B cell (primary cell): Measurements from ENCODE around the gene COL28A1. TPM values are rescaled to one million over a fixed set of nuclear protein-coding genes. Genes with fewer than 3 reads are reported as not detected.

Source experiments
- ATAC-seq: fragments of 200-7000 bp; cut with Tn5 transposase; one replicate; pipeline ENCODE4 v1.10.0; 2021; ENCODE audit warnings: low read depth, mild to moderate bottlenecking, moderate number of reproducible peaks, moderate library complexity
- CTCF ChIA-PET: fragments of 350-600 bp; sonication (Branson Sonifier 250); formaldehyde crosslinking; loops from one replicate; lab custom pipeline; 2021; ENCODE audit warnings: antibody characterized with exemption, inconsistent platforms; lab: Charles Lee
- POLR2A ChIA-PET: fragments of 350-600 bp; sonication (Branson Sonifier 250); formaldehyde crosslinking; loops from one replicate; lab custom pipeline; 2021; ENCODE audit warnings: antibody characterized with exemption; lab: Charles Lee
- DNase-seq: peaks from one replicate; pipeline ENCODE4 v3.0.0; 2013
- H2AFZ ChIP-seq: 2 replicates; pipeline ENCODE4 v1.6.1; 2012; ENCODE audit warnings: mild to moderate bottlenecking, low read depth, low read length; ENCODE audit not compliant: insufficient read depth, poor library complexity, severe bottlenecking
- H3K27ac ChIP-seq, 2 donors: 1 replicate in 1 of 2; 2 replicates in 1 of 2; pipeline ENCODE4 v1.5.1; 2012 to 2013; ENCODE audit warnings: low read length in 2 of 2, mild to moderate bottlenecking in 2 of 2, moderate library complexity in 1 of 2
- H3K27me3 ChIP-seq, 4 experiments: fragments of 200-600 bp in 1 of 4; sonication (generic) in 1 of 4; replicated peaks in 1 of 4; 1 replicate in 2 of 4; 2 replicates in 2 of 4; pipeline versions ENCODE4 v1.6.1 to v1.7.0; 2013 to 2016; ENCODE audit warnings: low read length in 3 of 4, mild to moderate bottlenecking in 2 of 4, mixed read lengths in 1 of 4, moderate library complexity in 1 of 4; ENCODE audit not compliant: insufficient read depth in 4 of 4, control insufficient read depth in 3 of 4; ENCODE audit errors: control extremely low read depth in 1 of 4
- H3K36me3 ChIP-seq, 2 experiments: replicated peaks in 1 of 2; 1 replicate in 1 of 2; 2 replicates in 1 of 2; pipeline versions ENCODE4 v1.6.1 to v1.7.1; 2013; ENCODE audit warnings: low read length in 1 of 2; ENCODE audit not compliant: insufficient read depth in 2 of 2, control insufficient read depth in 1 of 2; ENCODE audit errors: control extremely low read depth in 1 of 2, extremely low read depth in 1 of 2
- H3K4me1 ChIP-seq, 2 donors: fragments of 200-600 bp in 1 of 2; sonication (generic) in 1 of 2; 1 replicate in 1 of 2; 2 replicates in 1 of 2; pipeline versions ENCODE4 v1.5.1 to v1.6.1; 2013 to 2017; ENCODE audit warnings: low read length in 2 of 2; ENCODE audit not compliant: control insufficient read depth in 2 of 2, insufficient read depth in 2 of 2
- H3K4me2 ChIP-seq: replicated peaks from 2 replicates; pipeline ENCODE3; 2012; ENCODE audit warnings: mild to moderate bottlenecking, low read depth, low read length; ENCODE audit not compliant: poor library complexity, severe bottlenecking
- H3K4me3 ChIP-seq, 5 experiments: fragments of 200-600 bp in 1 of 5; sonication (generic) in 1 of 5; 1 replicate in 3 of 5; 2 replicates in 2 of 5; pipeline versions ENCODE4 v1.5.1 to v1.7.0; 2011 to 2016; ENCODE audit warnings: low read length in 4 of 5, mild to moderate bottlenecking in 4 of 5, low read depth in 2 of 5, control low read depth in 1 of 5, moderate library complexity in 1 of 5; ENCODE audit not compliant: insufficient read depth in 1 of 5; ENCODE audit errors: control extremely low read depth in 1 of 5, extremely low read depth in 1 of 5
- H3K79me2 ChIP-seq: fragments of 200-600 bp; sonication (generic); one replicate; pipeline ENCODE4 v1.6.0; 2016; ENCODE audit warnings: low read length; ENCODE audit not compliant: control insufficient read depth, insufficient read depth
- H3K9ac ChIP-seq: fragments of 200-600 bp; sonication (generic); 2 replicates; pipeline ENCODE4 v1.6.1; 2017; ENCODE audit warnings: mild to moderate bottlenecking, low read length, moderate library complexity
- H3K9me3 ChIP-seq, 3 donors: one replicate each; pipeline versions ENCODE4 v1.6.1 to v1.7.1; 2013; ENCODE audit warnings: low read length in 2 of 3; ENCODE audit not compliant: control insufficient read depth in 2 of 3, insufficient read depth in 1 of 3; ENCODE audit errors: control extremely low read depth in 1 of 3
- H4K20me1 ChIP-seq: 2 replicates; pipeline ENCODE4 v1.6.0; 2012; ENCODE audit warnings: mild to moderate bottlenecking, low read length; ENCODE audit not compliant: insufficient read depth, control insufficient read depth, poor library complexity, severe bottlenecking
- H3K27ac Mint-ChIP-seq: one replicate; pipeline ENCODE4 v1.8.0; 2021; ENCODE audit warnings: mixed read lengths
- H3K27me3 Mint-ChIP-seq: one replicate; pipeline ENCODE4 v1.8.0; 2021; ENCODE audit warnings: mixed read lengths
- H3K4me1 Mint-ChIP-seq: one replicate; pipeline ENCODE4 v1.8.0; 2021; ENCODE audit warnings: mixed read lengths
- H3K4me3 Mint-ChIP-seq: one replicate; pipeline ENCODE4 v1.8.0; 2021; ENCODE audit warnings: mixed read lengths
- H3K9me3 Mint-ChIP-seq: one replicate; pipeline ENCODE4 v1.8.0; 2022; ENCODE audit warnings: mixed read lengths; ENCODE audit not compliant: insufficient read depth
- EZH2 ChIP-seq: IDR thresholded peaks from 2 replicates; pipeline ENCODE4 v1.6.1; 2012; ENCODE audit warnings: borderline replicate concordance, low read depth, mild to moderate bottlenecking, moderate library complexity, low read length; ENCODE audit not compliant: insufficient read depth, poor library complexity, severe bottlenecking
- WGBS: methylation state at CpG from one replicate; pipeline ENCODE4 v1.1.5; 2013; ENCODE audit warnings: missing lambda C conversion rate; ENCODE audit not compliant: insufficient coverage; 5-methylcytosine and 5-hydroxymethylcytosine counted together
- intact Hi-C: fragments of 100-400 bp; cut with micrococcal nuclease; formaldehyde crosslinking; loops from one replicate; pipeline ENCODE4 v1.10.0; 2022
- polyA plus RNA-seq: library from polyadenylated mRNA; depleted of rRNA; stranded (reverse); fragments of >200 nt; gene quantifications from 2 replicates; pipeline ENCODE4 v1.2.3, GENCODE V29; 2012
- total RNA-seq, 2 donors: library from RNA; stranded (reverse); fragments of 120-200 nt in 1 of 2; gene quantifications; 1 replicate in 1 of 2; 2 replicates in 1 of 2; pipeline versions ENCODE4 v1.2.3 to v1.2.4, GENCODE V29; 2013 to 2022
- TF ChIP-seq, protein P1 (sequence below): fragments of 200-600 bp; IDR thresholded peaks from one replicate; pipeline ENCODE4 v1.8.0; 2022; ENCODE audit warnings: antibody characterized with exemption, mild to moderate bottlenecking

COL28A1 gene
- total and polyA plus RNA-seq, 2 donors (not counting 1 experiment from before 2014, with no cell fraction given), result 0.18 to 0.67 TPM

DNA sequence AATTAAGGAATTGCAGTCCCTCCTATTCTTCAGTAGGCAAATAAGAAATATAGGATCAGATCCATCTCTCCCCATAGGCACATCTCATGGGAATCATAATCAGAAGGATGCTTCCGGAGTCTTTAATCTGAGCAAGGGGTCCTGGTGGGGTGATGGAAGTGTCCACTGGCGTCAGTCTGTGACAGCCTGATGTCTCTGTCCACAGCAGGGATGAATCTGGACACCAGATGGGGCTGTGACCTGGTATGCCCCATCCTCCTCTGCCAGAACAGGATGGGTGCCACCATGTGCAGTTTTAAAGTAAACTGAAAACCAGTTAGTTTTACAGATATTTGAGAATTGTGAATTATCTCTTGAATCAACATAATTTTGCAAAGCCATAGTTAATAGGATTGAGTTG is 204.7 kb downstream of the COL28A1 start:
- no peaks in the 10 kb centered on the region for H3K9me3 ChIP-seq
- H3K9ac ChIP-seq, result no peak overlapping the region
- no peaks in the 10 kb centered on the region for H3K4me1 Mint-ChIP-seq
- H4K20me1 ChIP-seq, result no peaks in the 10 kb centered on the region
- no peaks in the 10 kb centered on the region for H3K27me3 ChIP-seq
- no peak overlapping the region for H3K27ac ChIP-seq
- no peaks in the 10 kb centered on the region for H3K79me2 ChIP-seq
- H2AFZ ChIP-seq, result no peak overlapping the region
- no peak overlapping the region for H3K4me3 Mint-ChIP-seq
- ATAC-seq, result no peak
- H3K4me1 ChIP-seq, result no peaks in the 10 kb centered on the region
- peaks cover 5% of the 10 kb centered on the region for H3K27me3 Mint-ChIP-seq
- TF ChIP-seq, protein P1, sequence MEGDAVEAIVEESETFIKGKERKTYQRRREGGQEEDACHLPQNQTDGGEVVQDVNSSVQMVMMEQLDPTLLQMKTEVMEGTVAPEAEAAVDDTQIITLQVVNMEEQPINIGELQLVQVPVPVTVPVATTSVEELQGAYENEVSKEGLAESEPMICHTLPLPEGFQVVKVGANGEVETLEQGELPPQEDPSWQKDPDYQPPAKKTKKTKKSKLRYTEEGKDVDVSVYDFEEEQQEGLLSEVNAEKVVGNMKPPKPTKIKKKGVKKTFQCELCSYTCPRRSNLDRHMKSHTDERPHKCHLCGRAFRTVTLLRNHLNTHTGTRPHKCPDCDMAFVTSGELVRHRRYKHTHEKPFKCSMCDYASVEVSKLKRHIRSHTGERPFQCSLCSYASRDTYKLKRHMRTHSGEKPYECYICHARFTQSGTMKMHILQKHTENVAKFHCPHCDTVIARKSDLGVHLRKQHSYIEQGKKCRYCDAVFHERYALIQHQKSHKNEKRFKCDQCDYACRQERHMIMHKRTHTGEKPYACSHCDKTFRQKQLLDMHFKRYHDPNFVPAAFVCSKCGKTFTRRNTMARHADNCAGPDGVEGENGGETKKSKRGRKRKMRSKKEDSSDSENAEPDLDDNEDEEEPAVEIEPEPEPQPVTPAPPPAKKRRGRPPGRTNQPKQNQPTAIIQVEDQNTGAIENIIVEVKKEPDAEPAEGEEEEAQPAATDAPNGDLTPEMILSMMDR, result no peak
- no peak for TF ChIP-seq EZH2
- ChIA-PET POLR2A (no interaction called here), CTCF (no interaction called here)
- peaks cover under 1% of the 10 kb centered on the region for H3K9me3 Mint-ChIP-seq
- H3K36me3 ChIP-seq, result no peaks in the 10 kb centered on the region
- no peak for DNase-seq
- H3K4me2 ChIP-seq, result no peak overlapping the region
- intact Hi-C loops, result no loop called here
- H3K27ac Mint-ChIP-seq, result no peak overlapping the region
- no peak overlapping the region for H3K4me3 ChIP-seq
- 83% methylated on average over 1 of the region's 2 CpGs for WGBS

DNA sequence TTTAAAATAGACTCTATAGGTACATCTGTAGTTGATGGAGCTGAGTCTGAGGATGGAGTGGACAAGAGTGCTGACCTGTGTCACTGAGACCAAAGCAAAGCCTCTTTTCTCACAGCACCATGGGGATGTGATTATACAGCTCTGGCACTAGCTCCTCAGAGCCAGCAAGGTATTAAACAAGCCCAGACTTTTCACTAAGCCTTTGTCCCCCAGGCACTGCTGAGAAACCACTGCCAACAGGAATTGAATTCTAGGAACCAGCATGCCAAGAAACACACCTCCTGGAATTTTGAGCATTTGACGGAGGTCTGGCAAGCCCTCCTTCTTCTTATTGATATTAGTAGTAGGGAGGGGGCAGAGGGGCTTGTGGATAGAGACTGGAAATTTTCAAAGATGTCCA is 206.3 kb downstream of the COL28A1 start:
- no peak overlapping the region for H3K4me2 ChIP-seq
- no CpG with 5 or more reads among the region's 1 CpG for WGBS
- H3K4me3 ChIP-seq, result no peak overlapping the region
- ChIA-PET POLR2A (no interaction called here), CTCF (no interaction called here)
- no peaks in the 10 kb centered on the region for H4K20me1 ChIP-seq
- no peaks in the 10 kb centered on the region for H3K79me2 ChIP-seq
- Mint-ChIP-seq H3K4me3 (no peak overlapping the region), H3K27ac (no peak overlapping the region), H3K4me1 (no peaks in the 10 kb centered on the region), H3K27me3 (no peaks in the 10 kb centered on the region), H3K9me3 (no peaks in the 10 kb centered on the region)
- no peaks in the 10 kb centered on the region for H3K9me3 ChIP-seq
- H3K27ac ChIP-seq, result no peak overlapping the region
- H3K36me3 ChIP-seq, result no peaks in the 10 kb centered on the region
- intact Hi-C loops, result no loop called here
- no peak overlapping the region for H3K9ac ChIP-seq
- H3K27me3 ChIP-seq, result no peaks in the 10 kb centered on the region
- H2AFZ ChIP-seq, result no peak overlapping the region
- no peaks in the 10 kb centered on the region for H3K4me1 ChIP-seq
- TF ChIP-seq, protein P1, result no peak
- no peak for TF ChIP-seq EZH2
- no peak for DNase-seq
- no peak for ATAC-seq
